CD4-positive, alpha-beta T cell (primary cell): ENCODE results near the gene PRDM13. TPM values are rescaled to one million over a fixed set of nuclear protein-coding genes. Genes with fewer than 3 reads are reported as not detected.

Source experiments
- ATAC-seq: fragments of 200-7000 bp; cut with Tn5 transposase; one replicate; pipeline ENCODE4 v1.10.0; 2022; ENCODE audit warnings: mild to moderate bottlenecking; ENCODE audit not compliant: poor library complexity
- CTCF ChIA-PET: fragments of 350-600 bp; sonication (Branson Sonifier 250); formaldehyde crosslinking; loops from one replicate; lab custom pipeline; 2021; ENCODE audit warnings: antibody characterized with exemption, inconsistent platforms; lab: Charles Lee
- POLR2A ChIA-PET: fragments of 350-600 bp; sonication (Branson Sonifier 250); formaldehyde crosslinking; loops from one replicate; lab custom pipeline; 2021; ENCODE audit warnings: antibody characterized with exemption, inconsistent platforms; lab: Charles Lee
- DNase-seq, 14 experiments: peaks; one replicate each; pipeline ENCODE4 v3.0.0-alpha.2; 2013 to 2020; ENCODE audit warnings: mixed read lengths in 2 of 14
- H3K27ac ChIP-seq, 2 donors: one replicate each; pipeline versions ENCODE4 v1.5.1 to v1.7.0; 2013; ENCODE audit warnings: low read length in 2 of 2, low read depth in 1 of 2, mild to moderate bottlenecking in 1 of 2
- H3K27me3 ChIP-seq, 2 experiments: 1 replicate in 1 of 2; 2 replicates in 1 of 2; pipeline versions ENCODE4 v1.6.1 to v1.7.0; 2013; ENCODE audit warnings: low read length in 2 of 2, control low read depth in 1 of 2, mild to moderate bottlenecking in 1 of 2, moderate library complexity in 1 of 2; ENCODE audit not compliant: insufficient read depth in 2 of 2, control insufficient read depth in 1 of 2
- H3K36me3 ChIP-seq: one replicate; pipeline ENCODE4 v1.6.1; 2013; ENCODE audit warnings: low read length, control low read depth; ENCODE audit not compliant: insufficient read depth
- H3K4me1 ChIP-seq: one replicate; pipeline ENCODE4 v1.6.1; 2013; ENCODE audit warnings: low read length, control low read depth; ENCODE audit not compliant: insufficient read depth
- H3K4me3 ChIP-seq: one replicate; pipeline ENCODE4 v1.5.1; 2013; ENCODE audit warnings: mild to moderate bottlenecking, low read length, moderate library complexity
- H3K9me3 ChIP-seq, 2 experiments: 1 replicate in 1 of 2; 2 replicates in 1 of 2; pipeline versions ENCODE4 v1.6.1 to v1.7.0; 2013; ENCODE audit warnings: low read length in 2 of 2, mild to moderate bottlenecking in 2 of 2, control low read depth in 1 of 2, moderate library complexity in 1 of 2; ENCODE audit not compliant: control insufficient read depth in 1 of 2, insufficient read depth in 1 of 2
- H3K27ac Mint-ChIP-seq: one replicate; pipeline ENCODE4 v1.8.0; 2020; ENCODE audit warnings: mixed read lengths
- H3K27me3 Mint-ChIP-seq: one replicate; pipeline ENCODE4 v1.8.0; 2021; ENCODE audit warnings: mixed read lengths
- H3K36me3 Mint-ChIP-seq: one replicate; pipeline ENCODE4 v1.8.0; 2021; ENCODE audit warnings: low read depth, mixed read lengths
- H3K4me1 Mint-ChIP-seq: one replicate; pipeline ENCODE4 v1.8.0; 2021; ENCODE audit warnings: low read depth, mixed read lengths
- H3K4me3 Mint-ChIP-seq: one replicate; pipeline ENCODE4 v1.8.0; 2020; ENCODE audit warnings: mild to moderate bottlenecking, mixed read lengths
- H3K9me3 Mint-ChIP-seq: one replicate; pipeline ENCODE4 v1.8.0; 2020; ENCODE audit warnings: mixed read lengths
- CTCF ChIP-seq: fragments of 200-600 bp; IDR thresholded peaks from one replicate; pipeline ENCODE4 v1.8.0; 2022; ENCODE audit warnings: antibody characterized with exemption, mild to moderate bottlenecking
- intact Hi-C, 2 experiments: fragments of 100-400 bp; cut with DNase I in 1 of 2; cut with micrococcal nuclease in 1 of 2; formaldehyde crosslinking; loops; one replicate each; pipeline versions ENCODE4 v1.15.1 to v1.9.0; 2023 to 2025; cut with DNase I, micrococcal nuclease
- total RNA-seq, 174 experiments: library from RNA in 2 of 174; stranded (reverse) in 2 of 174; gene quantifications; one replicate each; pipeline ENCODE4 v1.2.3 and lab custom pipeline; 2021 to 2026

Gene PRDM13
- total RNA-seq, 2 experiments from 2014 or later, result not detected

- intact Hi-C loops, result no loop called here
- Mint-ChIP-seq H3K9me3 (no peaks in the 10 kb centered on the region), H3K27ac (no peak overlapping the region), H3K4me3 (no peak overlapping the region), H3K36me3 (no peaks in the 10 kb centered on the region), H3K4me1 (no peaks in the 10 kb centered on the region), H3K27me3 (peaks cover 30% of the 10 kb centered on the region)
- ChIA-PET CTCF (interaction anchor here (0.8 to 1.7 kb wide), 2 partner anchors 11 to 13 kb away, joined by 3 to 8 read pairs; no protein-coding TSS in a partner anchor), POLR2A (no interaction called here)
- Histone ChIP-seq H3K36me3 (no peaks in the 10 kb centered on the region), H3K27me3 (peaks cover 0 to 16% of the 10 kb centered on the region in 2 experiments), H3K4me1 (no peaks in the 10 kb centered on the region), H3K9me3 (no peaks in the 10 kb centered on the region), H3K27ac (no peak overlapping the region), H3K4me3 (no peak overlapping the region)
- DNase-seq (no peak), ATAC-seq (no peak)
- no peak for TF ChIP-seq CTCF
These were observed 30.9 kb upstream of the PRDM13 start for GRCh38 chr6:99575544-99576227.

- POLR2A ChIA-PET, result no interaction called here
- no peak overlapping the region for H3K27ac ChIP-seq
- no peaks in the 10 kb centered on the region for H3K36me3 ChIP-seq
- no peaks in the 10 kb centered on the region for H3K9me3 Mint-ChIP-seq
- ATAC-seq (no peak), DNase-seq (no peak)
- intact Hi-C loops, result no loop called here
- no peaks in the 10 kb centered on the region for H3K9me3 ChIP-seq
- peaks cover 53% of the 10 kb centered on the region for H3K27me3 Mint-ChIP-seq
- TF ChIP-seq CTCF, result no peak
- no peak overlapping the region for H3K4me3 ChIP-seq
- no peak overlapping the region for H3K27ac Mint-ChIP-seq
- no peak overlapping the region for H3K4me3 Mint-ChIP-seq
- H3K4me1 Mint-ChIP-seq, result no peaks in the 10 kb centered on the region
- no peaks in the 10 kb centered on the region for H3K36me3 Mint-ChIP-seq
- H3K27me3 ChIP-seq, result peaks cover 0 to 20% of the 10 kb centered on the region in 2 experiments
- CTCF ChIA-PET, result interaction anchor here (0.9 kb wide), 1 partner anchor 9 kb away, joined by 3 read pairs; no protein-coding TSS in a partner anchor
- H3K4me1 ChIP-seq, result no peaks in the 10 kb centered on the region
These were observed 26.9 kb upstream of the PRDM13 start for GRCh38 chr6:99579781-99580180.

- no peaks in the 10 kb centered on the region for H3K36me3 ChIP-seq
- CTCF ChIA-PET, result interaction anchor here (0.8 to 3.5 kb wide), 9 partner anchors 9 to 235 kb away, joined by 3 to 21 read pairs (median 4); partner anchors contain the start of gene USP45
- Mint-ChIP-seq H3K4me1 (peaks cover 34% of the 10 kb centered on the region), H3K27ac (no peak overlapping the region), H3K36me3 (no peaks in the 10 kb centered on the region), H3K4me3 (no peak overlapping the region), H3K27me3 (peaks cover 83% of the 10 kb centered on the region), H3K9me3 (no peaks in the 10 kb centered on the region)
- H3K27ac ChIP-seq, result no peak overlapping the region
- no peak for TF ChIP-seq CTCF
- H3K4me3 ChIP-seq, result no peak overlapping the region
- H3K27me3 ChIP-seq, result peaks cover 39 to 64% of the 10 kb centered on the region in 2 experiments
- no peak for ATAC-seq
- DNase-seq, result no peak
- intact Hi-C loops, result loop anchor here (1.0 to 2.0 kb wide), 3 partner anchors 77 to 163 kb away; no protein-coding TSS in a partner anchor
- peaks cover 30% of the 10 kb centered on the region for H3K4me1 ChIP-seq
- peaks cover 0 to 12% of the 10 kb centered on the region in 2 experiments for H3K9me3 ChIP-seq
- POLR2A ChIA-PET, result interaction anchor here (1.9 kb wide), 1 partner anchor 19 kb away, joined by 17 read pairs; the partner anchor contains the start of gene CCNC
These were observed 18.8 kb upstream of the PRDM13 start for GRCh38 chr6:99587792-99588191.
